NT2/D1 (cell line): ENCODE measurements around the gene ARID4B.

Experiments
- SUZ12 ChIP-seq: IDR thresholded peaks from 2 replicates; pipeline ENCODE4 v1.6.1; 2011; ENCODE audit not compliant: insufficient read length, insufficient read depth; ENCODE audit errors: extremely low read depth
- YY1 ChIP-seq: IDR thresholded peaks from 2 replicates; pipeline ENCODE4 v1.6.1; 2011; ENCODE audit not compliant: insufficient read length, insufficient read depth

DNA sequence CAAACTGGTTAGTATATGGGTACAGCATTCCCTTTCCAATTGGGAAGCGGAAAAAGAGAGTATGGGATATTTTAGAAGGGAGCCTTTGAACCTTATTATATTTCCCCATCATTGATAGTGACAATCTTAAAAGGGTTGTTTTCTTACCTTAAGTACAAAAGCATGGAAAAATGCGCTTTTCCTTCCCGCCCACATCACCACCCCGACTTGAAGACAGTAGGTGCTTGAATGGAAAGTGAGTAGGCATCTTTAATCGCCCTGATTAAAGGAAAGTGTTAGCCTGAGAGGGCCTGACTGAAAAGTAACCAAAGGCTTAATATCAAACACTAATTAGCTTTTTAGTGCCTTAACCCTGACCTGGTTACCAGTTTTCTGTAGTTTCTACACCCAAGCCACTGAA, 15.7 kb upstream of the ARID4B start:
- TF ChIP-seq YY1 (no peak), SUZ12 (no peak)
